Stimulated activated CD4-positive, alpha-beta T cell treated with anti-CD3 and anti-CD28 coated beads, Interleukin-12 subunit alpha, Interleukin-12 subunit beta, amount 100 ng/mL, for 24 hours (primary cell): ENCODE data around the gene PRDM5.

ENCODE experiments used
- DNase-seq, 2 experiments: peaks; one replicate each; pipeline ENCODE4 v3.0.0-alpha.2; 2020; ENCODE audit warnings: low read depth in 2 of 2

The PRDM5 gene

GRCh38 chr4:120856294-120856693 lies 66.2 kb downstream of the PRDM5 start:
- no peak for DNase-seq

GRCh38 chr4:120855307-120856001 lies 67.1 kb downstream of the PRDM5 start:
- DNase-seq: no peak

- no peak for DNase-seq
These were observed 69.2 kb downstream of the PRDM5 start for GRCh38 chr4:120853161-120853935.

- DNase-seq: no peak
These were observed 72.4 kb downstream of the PRDM5 start for GRCh38 chr4:120850018-120850599.

- no peak for DNase-seq
These were observed 75.4 kb downstream of the PRDM5 start for GRCh38 chr4:120847019-120847582.

GRCh38 chr4:120844528-120844921 lies 78.0 kb downstream of the PRDM5 start:
- no peak for DNase-seq

- DNase-seq: no peak
These were observed 78.5 kb downstream of the PRDM5 start for GRCh38 chr4:120843849-120844527.

- DNase-seq: no peak
These were observed 80.5 kb downstream of the PRDM5 start for GRCh38 chr4:120842031-120842430.

- DNase-seq: no peak
These were observed 80.9 kb downstream of the PRDM5 start for GRCh38 chr4:120841580-120841979.

- DNase-seq: no peak
These were observed 82.4 kb downstream of the PRDM5 start for GRCh38 chr4:120839974-120840751.

GRCh38 chr4:120839334-120839973 lies 83.1 kb downstream of the PRDM5 start:
- no peak for DNase-seq

GRCh38 chr4:120838784-120839183 lies 83.7 kb downstream of the PRDM5 start:
- no peak for DNase-seq

- no peak for DNase-seq
These were observed 84.9 kb downstream of the PRDM5 start for GRCh38 chr4:120837656-120838055.

GRCh38 chr4:120835342-120835741 lies 87.2 kb downstream of the PRDM5 start:
- no peak for DNase-seq

- no peak for DNase-seq
These were observed 92.3 kb downstream of the PRDM5 start for GRCh38 chr4:120830204-120830603.

GRCh38 chr4:120829113-120829831 lies 93.3 kb downstream of the PRDM5 start:
- DNase-seq: no peak

GRCh38 chr4:120826853-120827252 lies 95.7 kb downstream of the PRDM5 start:
- no peak for DNase-seq

- DNase-seq: no peak
These were observed 96.1 kb downstream of the PRDM5 start for GRCh38 chr4:120826449-120826848.

- no peak for DNase-seq
These were observed 97.6 kb downstream of the PRDM5 start for GRCh38 chr4:120824946-120825345.

- no peak for DNase-seq
These were observed 100.5 kb downstream of the PRDM5 start for GRCh38 chr4:120821977-120822376.
